Activated naive CD8-positive, alpha-beta T cell (primary cell): Measurements from ENCODE around the gene MRPL52.
"Not testable (repeated sequence)": the region's sequence is repeated elsewhere in the genome, so short reads cannot be mapped to it uniquely, and the experiment has no call there.

ENCODE experiments used
- H3K27ac Mint-ChIP-seq: one replicate; pipeline ENCODE4 v1.8.0; 2021; ENCODE audit warnings: mixed read lengths
- H3K27me3 Mint-ChIP-seq: one replicate; pipeline ENCODE4 v1.8.0; 2021; ENCODE audit warnings: mixed read lengths
- H3K36me3 Mint-ChIP-seq: one replicate; pipeline ENCODE4 v1.8.0; 2021; ENCODE audit warnings: mixed read lengths
- H3K4me1 Mint-ChIP-seq: one replicate; pipeline ENCODE4 v1.8.0; 2021; ENCODE audit warnings: low read depth, mixed read lengths
- H3K4me3 Mint-ChIP-seq: one replicate; pipeline ENCODE4 v1.8.0; 2021; ENCODE audit warnings: mild to moderate bottlenecking, mixed read lengths
- H3K9me3 Mint-ChIP-seq: one replicate; pipeline ENCODE4 v1.8.0; 2021; ENCODE audit warnings: low read depth, mixed read lengths

MRPL52 gene

GRCh38 chr14:22829661-22830442 is at the start of gene MRPL52:
Gene MRPL52 (plus strand): TSS chr14:22829887. CDS start chr14:22829913, 26 bp downstream.
- Mint-ChIP-seq H3K36me3 (peaks cover 7% of the 10 kb centered on the region), H3K27me3 (no peaks in the 10 kb centered on the region), H3K27ac (peak within 1 kb of the TSS; percentile 98), H3K4me3 (peak within 1 kb of the TSS; percentile 98), H3K9me3 (no peaks in the 10 kb centered on the region), H3K4me1 (peaks cover 27% of the 10 kb centered on the region)

- H3K27ac Mint-ChIP-seq = no peak overlapping the region
- no peaks in the 10 kb centered on the region for H3K9me3 Mint-ChIP-seq
- no peak overlapping the region for H3K4me3 Mint-ChIP-seq
- H3K27me3 Mint-ChIP-seq = no peaks in the 10 kb centered on the region
- peaks cover 2% of the 10 kb centered on the region for H3K36me3 Mint-ChIP-seq
- H3K4me1 Mint-ChIP-seq = no peaks in the 10 kb centered on the region
Observed at GRCh38 chr14:22780105-22780679, 49.5 kb upstream of the MRPL52 start.

GRCh38 chr14:22780941-22781300 is 48.8 kb upstream of the MRPL52 start:
- no peaks in the 10 kb centered on the region for H3K4me1 Mint-ChIP-seq
- H3K4me3 Mint-ChIP-seq = no peak overlapping the region
- no peaks in the 10 kb centered on the region for H3K27me3 Mint-ChIP-seq
- H3K36me3 Mint-ChIP-seq = no peaks in the 10 kb centered on the region
- no peaks in the 10 kb centered on the region for H3K9me3 Mint-ChIP-seq
- H3K27ac Mint-ChIP-seq = no peak overlapping the region

- Mint-ChIP-seq H3K36me3 (no peaks in the 10 kb centered on the region), H3K4me1 (no peaks in the 10 kb centered on the region), H3K9me3 (no peaks in the 10 kb centered on the region), H3K27ac (no peak overlapping the region), H3K27me3 (no peaks in the 10 kb centered on the region), H3K4me3 (no peak overlapping the region)
Observed at GRCh38 chr14:22781301-22781991, 48.2 kb upstream of the MRPL52 start.

- H3K27me3 Mint-ChIP-seq = no peaks in the 10 kb centered on the region
Observed at GRCh38 chr14:22786685-22787084, 43.0 kb upstream of the MRPL52 start.

GRCh38 chr14:22791301-22791700 is 38.4 kb upstream of the MRPL52 start:
- Mint-ChIP-seq H3K9me3 (no peaks in the 10 kb centered on the region), H3K4me1 (no peaks in the 10 kb centered on the region), H3K4me3 (no peak overlapping the region), H3K36me3 (no peaks in the 10 kb centered on the region), H3K27me3 (peaks cover 1% of the 10 kb centered on the region), H3K27ac (no peak overlapping the region)

More at GRCh38 chr14:22786685-22787084, 43.0 kb upstream of the MRPL52 start:
- Mint-ChIP-seq H3K36me3 (no peaks in the 10 kb centered on the region), H3K9me3 (no peaks in the 10 kb centered on the region), H3K4me3 (no peak overlapping the region), H3K27ac (no peak overlapping the region), H3K4me1 (no peaks in the 10 kb centered on the region)

GRCh38 chr14:22792158-22792557 is 37.5 kb upstream of the MRPL52 start:
- Mint-ChIP-seq H3K27ac (no peak overlapping the region), H3K4me1 (no peaks in the 10 kb centered on the region), H3K9me3 (no peaks in the 10 kb centered on the region), H3K4me3 (no peak overlapping the region), H3K27me3 (peaks cover 1% of the 10 kb centered on the region), H3K36me3 (no peaks in the 10 kb centered on the region)

- not testable (repeated sequence) for H3K4me3 Mint-ChIP-seq, H3K27ac Mint-ChIP-seq, H3K4me1 Mint-ChIP-seq, H3K36me3 Mint-ChIP-seq, H3K27me3 Mint-ChIP-seq, H3K9me3 Mint-ChIP-seq
Observed at GRCh38 chr14:22793550-22793949, 36.1 kb upstream of the MRPL52 start.

GRCh38 chr14:22793976-22794375 is 35.7 kb upstream of the MRPL52 start:
- H3K9me3 Mint-ChIP-seq = no peaks in the 10 kb centered on the region
- no peaks in the 10 kb centered on the region for H3K4me1 Mint-ChIP-seq
- peaks cover 2% of the 10 kb centered on the region for H3K27me3 Mint-ChIP-seq
- no peak overlapping the region for H3K27ac Mint-ChIP-seq
- no peaks in the 10 kb centered on the region for H3K36me3 Mint-ChIP-seq
- H3K4me3 Mint-ChIP-seq = no peak overlapping the region

- H3K4me1 Mint-ChIP-seq = no peaks in the 10 kb centered on the region
- H3K27me3 Mint-ChIP-seq = peaks cover 5% of the 10 kb centered on the region
- H3K36me3 Mint-ChIP-seq = no peaks in the 10 kb centered on the region
- no peaks in the 10 kb centered on the region for H3K9me3 Mint-ChIP-seq
- H3K27ac Mint-ChIP-seq = no peak overlapping the region
- H3K4me3 Mint-ChIP-seq = no peak overlapping the region
Observed at GRCh38 chr14:22794551-22794951, 35.1 kb upstream of the MRPL52 start.

GRCh38 chr14:22796087-22796707 is 33.5 kb upstream of the MRPL52 start:
- no peak overlapping the region for H3K4me3 Mint-ChIP-seq
- no peaks in the 10 kb centered on the region for H3K4me1 Mint-ChIP-seq
- peaks cover 12% of the 10 kb centered on the region for H3K27me3 Mint-ChIP-seq
- no peak overlapping the region for H3K27ac Mint-ChIP-seq
- H3K9me3 Mint-ChIP-seq = no peaks in the 10 kb centered on the region
- H3K36me3 Mint-ChIP-seq = no peaks in the 10 kb centered on the region

- H3K36me3 Mint-ChIP-seq = no peaks in the 10 kb centered on the region
- no peaks in the 10 kb centered on the region for H3K9me3 Mint-ChIP-seq
- H3K4me3 Mint-ChIP-seq = no peak overlapping the region
- H3K27me3 Mint-ChIP-seq = peaks cover 14% of the 10 kb centered on the region
- no peak overlapping the region for H3K27ac Mint-ChIP-seq
- no peaks in the 10 kb centered on the region for H3K4me1 Mint-ChIP-seq
Observed at GRCh38 chr14:22797017-22797917, 32.4 kb upstream of the MRPL52 start.

GRCh38 chr14:22798528-22798927 is 31.2 kb upstream of the MRPL52 start:
- Mint-ChIP-seq H3K36me3 (no peaks in the 10 kb centered on the region), H3K4me1 (no peaks in the 10 kb centered on the region), H3K27ac (no peak overlapping the region), H3K4me3 (no peak overlapping the region), H3K9me3 (no peaks in the 10 kb centered on the region), H3K27me3 (peaks cover 17% of the 10 kb centered on the region)

GRCh38 chr14:22800346-22800745 is 29.3 kb upstream of the MRPL52 start:
- no peaks in the 10 kb centered on the region for H3K9me3 Mint-ChIP-seq
- no peaks in the 10 kb centered on the region for H3K36me3 Mint-ChIP-seq
- peaks cover 16% of the 10 kb centered on the region for H3K27me3 Mint-ChIP-seq
- no peak overlapping the region for H3K27ac Mint-ChIP-seq
- H3K4me3 Mint-ChIP-seq = no peak overlapping the region
- H3K4me1 Mint-ChIP-seq = no peaks in the 10 kb centered on the region
